HS-5 (cell line): ENCODE data around the gene ARHGAP10.

ENCODE experiments used
- DNase-seq: peaks from one replicate; pipeline ENCODE4 v3.0.0-alpha.2; 2012; ENCODE audit warnings: low read depth

ARHGAP10 gene

GRCh38 chr4:148093065-148093464, 361.2 kb downstream of the ARHGAP10 start:
- DNase-seq, result no peak

GRCh38 chr4:148094149-148094548, 362.3 kb downstream of the ARHGAP10 start:
- no peak for DNase-seq

GRCh38 chr4:148095346-148095923, 363.5 kb downstream of the ARHGAP10 start:
- no peak for DNase-seq

GRCh38 chr4:148097801-148098200, 365.9 kb downstream of the ARHGAP10 start:
- no peak for DNase-seq

- DNase-seq, result no peak
Observed at GRCh38 chr4:148101235-148101634, 369.3 kb downstream of the ARHGAP10 start.

GRCh38 chr4:148101790-148102189, 369.9 kb downstream of the ARHGAP10 start:
- no peak for DNase-seq

GRCh38 chr4:148103597-148104355, 371.9 kb downstream of the ARHGAP10 start:
- DNase-seq, result no peak

- DNase-seq, result no peak
Observed at GRCh38 chr4:148108766-148109165, 376.9 kb downstream of the ARHGAP10 start.

- no peak for DNase-seq
Observed at GRCh38 chr4:148109216-148109615, 377.3 kb downstream of the ARHGAP10 start.

GRCh38 chr4:148110169-148110568, 378.3 kb downstream of the ARHGAP10 start:
- no peak for DNase-seq

- DNase-seq, result peak; percentile 3
Observed at GRCh38 chr4:148112231-148112982, 380.5 kb downstream of the ARHGAP10 start.

GRCh38 chr4:148114436-148114835, 382.5 kb downstream of the ARHGAP10 start:
- no peak for DNase-seq

GRCh38 chr4:148116264-148116663, 384.4 kb downstream of the ARHGAP10 start:
- peak; percentile 8 for DNase-seq

- no peak for DNase-seq
Observed at GRCh38 chr4:148116969-148117368, 385.1 kb downstream of the ARHGAP10 start.

GRCh38 chr4:148118179-148118578, 386.3 kb downstream of the ARHGAP10 start:
- DNase-seq, result no peak

GRCh38 chr4:148118633-148119032, 386.7 kb downstream of the ARHGAP10 start:
- DNase-seq, result no peak

- no peak for DNase-seq
Observed at GRCh38 chr4:148120216-148120615, 388.3 kb downstream of the ARHGAP10 start.
